HL-60 (cell line): ENCODE results near the gene KANTR.

Experiments used
- DNase-seq, 2 experiments: peaks; one replicate each; pipeline ENCODE4 v3.0.0-alpha.2; 2010 to 2020; ENCODE audit warnings: low read depth in 1 of 2, low spot score in 1 of 2
- H3K27ac ChIP-seq: fragments of 250-450 bp; sonication (Bioruptor Pico); replicated peaks from 2 replicates; pipeline ENCODE4 v1.5.1; 2020; ENCODE audit warnings: mild to moderate bottlenecking, moderate library complexity
- H3K27me3 ChIP-seq: fragments of 250-450 bp; sonication (Bioruptor Pico); 2 replicates; pipeline ENCODE4 v1.5.1; 2021; ENCODE audit warnings: mild to moderate bottlenecking, moderate library complexity; ENCODE audit not compliant: insufficient read depth, poor library complexity, severe bottlenecking
- H3K4me3 ChIP-seq: replicated peaks from 2 replicates; pipeline ENCODE4 v1.5.1; 2011; ENCODE audit warnings: mild to moderate bottlenecking, control low read depth, low read length; ENCODE audit not compliant: insufficient read depth
- GABPA ChIP-seq: IDR thresholded peaks from 2 replicates; pipeline ENCODE4 v1.6.1; 2012; ENCODE audit warnings: low read depth
- POLR2AphosphoS5 ChIP-seq: IDR thresholded peaks from 2 replicates; pipeline ENCODE4 v1.6.1; 2012; ENCODE audit warnings: low read depth
- SPI1 ChIP-seq: IDR thresholded peaks from 2 replicates; pipeline ENCODE4 v1.6.1; 2012; ENCODE audit warnings: low read depth, mild to moderate bottlenecking, borderline replicate concordance
- TF ChIP-seq, protein P1 (sequence below): IDR thresholded peaks from 2 replicates; pipeline ENCODE4 v1.6.1; 2012; ENCODE audit warnings: low read depth; ENCODE audit not compliant: insufficient replicate concordance
- TF ChIP-seq, protein P2 (sequence below): IDR thresholded peaks from one replicate; pipeline ENCODE4 v1.5.1; 2011; ENCODE audit warnings: low read length, control low read depth, inconsistent platforms; ENCODE audit not compliant: insufficient read depth

KANTR gene

DNA sequence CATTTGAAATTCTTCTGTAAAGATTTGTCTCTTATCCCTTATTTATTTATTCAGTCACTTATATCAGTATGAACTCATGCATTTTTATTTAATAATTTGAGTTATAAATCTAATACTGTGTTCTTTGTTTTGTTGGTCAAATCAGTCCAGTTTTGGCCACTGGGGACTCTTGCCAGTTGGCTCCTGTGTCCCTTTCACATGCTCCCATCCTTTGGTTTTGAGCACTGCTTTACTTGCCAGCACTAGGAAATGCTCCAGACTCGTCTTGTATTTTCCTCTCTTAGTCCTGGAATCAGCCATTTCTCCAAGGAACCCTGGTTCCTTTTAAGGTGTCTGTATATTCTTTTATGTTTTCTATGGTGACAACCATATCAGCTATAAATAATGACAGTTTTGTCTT, 28.1 kb downstream of the KANTR start:
- Histone ChIP-seq H3K4me3 (no peak overlapping the region), H3K27ac (no peak overlapping the region), H3K27me3 (no peaks in the 10 kb centered on the region)
- TF ChIP-seq GABPA = no peak
- no peak for TF ChIP-seq SPI1
- TF ChIP-seq POLR2AphosphoS5 = no peak
- TF ChIP-seq, protein P1, sequence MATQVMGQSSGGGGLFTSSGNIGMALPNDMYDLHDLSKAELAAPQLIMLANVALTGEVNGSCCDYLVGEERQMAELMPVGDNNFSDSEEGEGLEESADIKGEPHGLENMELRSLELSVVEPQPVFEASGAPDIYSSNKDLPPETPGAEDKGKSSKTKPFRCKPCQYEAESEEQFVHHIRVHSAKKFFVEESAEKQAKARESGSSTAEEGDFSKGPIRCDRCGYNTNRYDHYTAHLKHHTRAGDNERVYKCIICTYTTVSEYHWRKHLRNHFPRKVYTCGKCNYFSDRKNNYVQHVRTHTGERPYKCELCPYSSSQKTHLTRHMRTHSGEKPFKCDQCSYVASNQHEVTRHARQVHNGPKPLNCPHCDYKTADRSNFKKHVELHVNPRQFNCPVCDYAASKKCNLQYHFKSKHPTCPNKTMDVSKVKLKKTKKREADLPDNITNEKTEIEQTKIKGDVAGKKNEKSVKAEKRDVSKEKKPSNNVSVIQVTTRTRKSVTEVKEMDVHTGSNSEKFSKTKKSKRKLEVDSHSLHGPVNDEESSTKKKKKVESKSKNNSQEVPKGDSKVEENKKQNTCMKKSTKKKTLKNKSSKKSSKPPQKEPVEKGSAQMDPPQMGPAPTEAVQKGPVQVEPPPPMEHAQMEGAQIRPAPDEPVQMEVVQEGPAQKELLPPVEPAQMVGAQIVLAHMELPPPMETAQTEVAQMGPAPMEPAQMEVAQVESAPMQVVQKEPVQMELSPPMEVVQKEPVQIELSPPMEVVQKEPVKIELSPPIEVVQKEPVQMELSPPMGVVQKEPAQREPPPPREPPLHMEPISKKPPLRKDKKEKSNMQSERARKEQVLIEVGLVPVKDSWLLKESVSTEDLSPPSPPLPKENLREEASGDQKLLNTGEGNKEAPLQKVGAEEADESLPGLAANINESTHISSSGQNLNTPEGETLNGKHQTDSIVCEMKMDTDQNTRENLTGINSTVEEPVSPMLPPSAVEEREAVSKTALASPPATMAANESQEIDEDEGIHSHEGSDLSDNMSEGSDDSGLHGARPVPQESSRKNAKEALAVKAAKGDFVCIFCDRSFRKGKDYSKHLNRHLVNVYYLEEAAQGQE = no peak
- TF ChIP-seq, protein P2, sequence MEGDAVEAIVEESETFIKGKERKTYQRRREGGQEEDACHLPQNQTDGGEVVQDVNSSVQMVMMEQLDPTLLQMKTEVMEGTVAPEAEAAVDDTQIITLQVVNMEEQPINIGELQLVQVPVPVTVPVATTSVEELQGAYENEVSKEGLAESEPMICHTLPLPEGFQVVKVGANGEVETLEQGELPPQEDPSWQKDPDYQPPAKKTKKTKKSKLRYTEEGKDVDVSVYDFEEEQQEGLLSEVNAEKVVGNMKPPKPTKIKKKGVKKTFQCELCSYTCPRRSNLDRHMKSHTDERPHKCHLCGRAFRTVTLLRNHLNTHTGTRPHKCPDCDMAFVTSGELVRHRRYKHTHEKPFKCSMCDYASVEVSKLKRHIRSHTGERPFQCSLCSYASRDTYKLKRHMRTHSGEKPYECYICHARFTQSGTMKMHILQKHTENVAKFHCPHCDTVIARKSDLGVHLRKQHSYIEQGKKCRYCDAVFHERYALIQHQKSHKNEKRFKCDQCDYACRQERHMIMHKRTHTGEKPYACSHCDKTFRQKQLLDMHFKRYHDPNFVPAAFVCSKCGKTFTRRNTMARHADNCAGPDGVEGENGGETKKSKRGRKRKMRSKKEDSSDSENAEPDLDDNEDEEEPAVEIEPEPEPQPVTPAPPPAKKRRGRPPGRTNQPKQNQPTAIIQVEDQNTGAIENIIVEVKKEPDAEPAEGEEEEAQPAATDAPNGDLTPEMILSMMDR = no peak
- no peak for DNase-seq

DNA sequence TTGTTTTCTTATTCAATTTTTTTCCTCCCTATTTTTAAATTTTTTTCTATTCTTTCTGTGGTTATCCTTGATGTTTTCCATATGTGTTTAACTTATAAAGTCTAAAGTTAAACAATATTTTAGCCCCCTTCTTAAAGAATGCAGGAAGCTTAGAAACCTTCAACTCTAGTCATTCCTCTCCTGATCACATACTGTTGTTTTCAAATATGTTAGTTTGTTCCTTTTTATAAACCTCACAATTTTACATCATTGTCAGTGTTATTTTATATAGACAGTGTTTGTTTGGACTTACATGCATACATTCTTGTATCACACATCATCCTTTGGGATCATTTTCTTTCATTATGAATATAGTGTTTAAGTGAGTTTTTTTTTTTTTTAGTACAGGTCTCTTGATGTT, 31.6 kb downstream of the KANTR start:
- TF ChIP-seq, protein P1 = no peak
- no peak for TF ChIP-seq SPI1
- TF ChIP-seq, protein P2 = no peak
- TF ChIP-seq POLR2AphosphoS5 = no peak
- no peak for TF ChIP-seq GABPA
- Histone ChIP-seq H3K27me3 (no peaks in the 10 kb centered on the region), H3K4me3 (no peak overlapping the region), H3K27ac (no peak overlapping the region)
- DNase-seq = no peak

DNA sequence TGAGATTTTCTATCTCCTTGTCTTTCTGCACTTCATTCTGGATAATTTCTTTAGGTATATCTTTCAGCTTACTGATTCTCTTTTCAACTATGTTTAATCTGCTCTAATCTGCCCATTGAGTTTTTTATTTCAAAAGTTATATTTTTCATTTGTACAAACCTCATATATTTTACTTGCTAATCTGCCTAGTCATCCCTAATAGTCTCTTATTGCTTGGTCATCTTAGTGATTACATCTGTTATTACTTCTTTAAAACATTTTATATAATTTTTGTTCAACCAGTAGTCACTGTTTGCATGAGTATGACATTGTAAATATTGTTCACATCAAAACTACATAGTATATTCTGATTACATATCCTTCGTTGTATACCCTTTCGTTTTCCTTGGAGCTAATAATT, 32.4 kb downstream of the KANTR start:
- DNase-seq = no peak
- Histone ChIP-seq H3K27me3 (no peaks in the 10 kb centered on the region), H3K27ac (no peak overlapping the region), H3K4me3 (no peak overlapping the region)
- TF ChIP-seq, protein P1 = no peak
- TF ChIP-seq GABPA (no peak), POLR2AphosphoS5 (no peak), SPI1 (no peak)
- TF ChIP-seq, protein P2 = no peak
